Measurements from ENCODE around the gene BEND2. TPM values are rescaled to one million over a fixed set of nuclear protein-coding genes. Genes with fewer than 3 reads are reported as not detected.
"Not testable (repeated sequence)": the region's sequence is repeated elsewhere in the genome, so short reads cannot be mapped to it uniquely, and the experiment has no call there.

Gene BEND2
- total RNA-seq = not detected

DNA sequence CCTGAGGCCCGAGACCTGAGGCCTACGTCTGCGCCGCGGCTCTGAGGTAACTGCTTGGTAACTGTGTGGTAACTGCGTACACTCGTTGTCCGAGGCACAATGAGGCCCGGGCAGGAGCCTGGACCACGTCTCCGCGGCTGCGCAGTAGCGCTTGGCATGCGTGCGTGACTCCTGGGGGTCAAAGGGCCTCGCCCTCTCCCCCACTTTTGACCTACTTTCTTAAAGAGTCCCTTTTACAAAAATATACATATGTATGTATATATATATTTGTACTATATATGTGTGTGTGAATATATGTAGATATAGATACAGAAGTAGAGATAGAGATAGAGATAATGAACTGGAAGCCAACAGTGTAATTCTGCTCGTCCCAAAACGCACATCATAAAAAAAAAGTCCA, at the start of gene BEND2:
Gene BEND2, minus strand, starts transcription at position 101 of the 400 bp plus-strand sequence. CDS start 136 bp downstream, outside the sequence.
- DNase-seq (ENCODE audit: low spot score) (no peak), ATAC-seq (no peak)

DNA sequence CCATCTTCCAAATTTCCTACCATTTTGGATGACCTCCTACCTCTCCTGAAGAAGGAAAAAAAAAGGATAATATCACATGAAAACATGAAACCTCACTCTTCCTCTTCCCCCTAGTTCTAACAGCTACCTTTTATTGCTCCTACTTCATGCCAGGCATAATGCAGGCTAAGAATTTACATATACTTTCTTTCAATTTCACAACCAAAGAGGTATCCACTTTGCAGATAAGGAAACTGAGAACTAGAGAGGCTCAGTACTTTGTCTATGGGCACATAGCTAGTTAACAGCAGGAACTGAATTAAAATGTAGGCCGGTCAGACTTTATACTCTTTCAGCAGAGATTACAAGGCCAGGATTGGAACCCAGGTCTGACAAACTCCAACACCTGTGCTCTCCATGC, 34.4 kb upstream of the BEND2 start:
- no peak for DNase-seq (ENCODE audit: low spot score)
- no peak for ATAC-seq

DNA sequence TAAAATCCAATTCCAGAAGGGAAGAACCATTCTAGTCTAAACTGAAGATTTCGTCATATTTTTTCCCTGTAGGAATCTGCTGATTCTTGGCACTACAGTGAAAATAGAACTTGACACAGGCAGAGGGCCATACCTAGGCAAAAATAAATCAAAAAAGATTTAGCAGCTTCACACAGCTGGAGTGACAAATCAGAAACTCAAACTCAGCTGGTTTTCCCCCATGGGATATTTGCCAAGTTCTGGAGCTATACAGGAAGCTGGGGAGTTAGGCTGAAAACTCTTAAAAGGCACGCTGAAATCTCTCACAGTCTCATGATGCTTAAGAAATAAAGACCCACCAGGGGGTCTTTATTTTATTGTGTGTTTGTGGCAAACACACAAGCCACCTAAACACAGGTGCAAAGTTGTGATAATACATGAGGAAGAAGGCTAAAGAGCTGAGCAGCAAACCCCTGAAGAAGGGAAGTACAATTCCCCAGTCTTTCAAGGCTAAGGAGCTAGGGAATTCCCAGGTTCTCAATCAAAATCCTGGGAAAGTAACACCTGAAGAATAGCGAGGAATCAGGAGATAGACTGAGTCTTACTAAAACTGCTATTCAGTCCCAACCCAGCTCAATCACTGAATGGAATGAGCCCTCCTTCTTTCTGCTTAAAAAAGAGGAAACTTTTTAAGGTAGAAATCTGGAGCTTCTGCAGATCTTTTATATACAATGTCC, 32.1 kb upstream of the BEND2 start:
- DNase-seq (ENCODE audit: low spot score) (no peak), ATAC-seq (no peak)

DNA sequence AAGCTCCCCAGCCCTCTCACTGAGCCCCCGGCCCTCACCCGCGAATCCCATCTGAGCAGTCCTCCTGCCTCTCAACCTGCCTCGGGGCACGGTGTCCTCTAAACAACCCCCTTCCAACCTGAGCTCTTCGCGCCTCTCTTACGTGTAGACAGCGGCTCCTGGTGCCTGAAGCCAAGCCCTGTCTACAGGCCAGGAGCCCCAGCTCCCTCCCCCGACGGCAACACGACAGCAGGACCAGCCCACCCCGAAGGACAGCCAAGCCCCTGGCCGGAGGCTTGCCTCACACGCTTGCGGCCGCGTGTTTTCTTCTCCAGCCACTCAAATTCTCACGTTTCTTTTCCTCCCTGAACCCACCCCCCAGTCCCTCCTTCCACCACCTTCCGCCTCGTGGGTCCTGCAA, 9.0 kb upstream of the BEND2 start:
- DNase-seq (ENCODE audit: low spot score); ATAC-seq: not testable (repeated sequence)

DNA sequence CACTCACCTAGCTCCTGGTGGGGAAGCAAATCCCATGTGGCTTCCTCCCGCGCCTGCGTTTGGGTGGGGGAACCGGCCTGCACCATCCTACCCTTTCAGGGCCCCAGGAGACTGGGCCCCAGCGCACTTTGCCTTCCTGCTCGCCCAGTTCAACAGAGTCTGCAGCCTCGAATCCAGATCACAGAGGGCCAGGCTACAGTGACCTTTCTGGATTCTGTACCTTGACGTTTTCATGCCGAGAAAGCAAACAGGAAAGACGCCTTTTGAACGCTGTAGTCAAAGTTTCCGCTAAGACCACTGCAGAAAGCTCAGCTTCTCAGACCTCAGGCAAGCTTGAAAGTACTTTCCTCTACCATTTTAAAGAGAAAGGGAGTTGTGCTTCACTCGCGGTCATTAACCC, 7.4 kb upstream of the BEND2 start:
- DNase-seq (ENCODE audit: low spot score) (no peak), ATAC-seq (no peak)

DNA sequence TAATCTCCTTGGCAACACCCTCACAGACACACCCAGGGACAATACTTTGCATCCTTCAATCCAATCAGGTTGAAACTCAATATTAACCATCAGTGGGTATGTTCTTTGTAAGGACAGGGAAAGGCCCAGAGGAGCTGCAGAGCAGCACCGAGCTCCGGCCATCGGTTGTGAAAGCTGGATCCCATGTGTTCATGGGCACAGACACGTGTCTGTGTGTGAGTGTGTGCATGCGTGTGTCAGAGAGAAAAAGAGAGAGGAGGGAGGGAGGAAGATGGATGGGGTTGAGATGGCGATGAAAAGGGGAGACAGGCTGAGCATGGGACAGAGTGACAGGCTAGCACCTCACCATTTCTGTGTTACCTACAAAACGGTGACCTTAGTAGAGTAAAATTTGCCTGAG, 6.8 kb upstream of the BEND2 start:
- DNase-seq (ENCODE audit: low spot score) = no peak

DNA sequence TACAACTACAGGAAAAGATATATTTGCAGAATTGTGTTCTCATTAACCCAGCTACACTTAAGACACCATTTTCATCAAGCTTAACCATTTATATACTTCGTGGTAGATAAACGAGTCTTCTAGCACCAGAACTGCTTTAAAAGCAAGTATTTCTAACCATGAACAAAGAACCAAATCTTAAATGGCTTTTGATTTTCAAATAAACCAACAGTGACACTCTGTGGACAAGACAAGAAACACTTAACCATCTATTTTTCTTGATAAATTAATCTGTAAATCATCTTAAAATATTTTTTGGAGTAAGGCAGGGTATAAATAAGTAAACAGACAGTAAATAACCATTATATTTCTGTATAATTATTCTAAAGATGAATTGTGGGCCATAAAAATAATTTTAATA, 10.2 kb downstream of the BEND2 start:
- ATAC-seq (no peak), DNase-seq (ENCODE audit: low spot score) (no peak)

More for the DNA sequence above, 6.8 kb upstream of the BEND2 start:
- no peak for ATAC-seq

DNA sequence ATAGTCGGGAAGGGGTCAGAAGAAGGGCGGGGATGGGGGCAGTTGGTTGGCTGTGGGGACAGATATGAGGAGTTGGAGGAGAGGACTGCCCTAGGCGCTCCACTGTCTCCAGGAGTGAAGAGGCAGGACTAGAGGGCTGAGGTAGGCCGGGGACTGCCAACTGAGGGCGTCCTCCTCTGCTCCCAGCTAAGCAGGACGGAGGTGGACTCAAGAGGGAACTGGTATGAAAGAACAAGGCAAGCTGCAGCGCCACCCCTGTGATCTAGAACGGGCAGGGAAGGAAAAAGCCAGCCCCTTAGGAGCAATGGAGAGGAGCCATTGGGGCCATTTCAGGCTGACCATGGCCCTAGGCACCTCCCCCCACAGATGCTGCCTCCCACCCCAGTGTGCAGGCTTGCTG, 14.0 kb downstream of the BEND2 start:
- no peak for DNase-seq (ENCODE audit: low spot score)
- ATAC-seq = no peak

DNA sequence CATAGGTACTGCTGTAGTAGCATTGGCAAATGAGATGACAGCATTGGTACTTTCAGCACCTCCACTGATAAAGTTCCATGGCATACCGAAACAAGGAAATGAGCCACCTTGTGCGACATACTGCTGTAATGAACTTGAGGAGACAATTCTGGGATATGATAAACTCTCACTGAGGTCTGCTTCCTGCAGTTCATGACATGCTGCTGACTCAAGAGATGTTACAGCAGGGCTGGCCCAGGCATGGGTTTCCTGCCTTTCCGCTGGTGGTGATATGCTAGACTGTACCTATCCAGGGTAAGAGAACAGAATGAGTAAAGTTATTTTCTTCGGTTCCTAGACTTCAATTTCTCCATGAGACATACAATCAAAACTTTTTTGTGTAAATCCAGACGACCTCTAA, 17.1 kb downstream of the BEND2 start:
- ATAC-seq (no peak), DNase-seq (ENCODE audit: low spot score) (no peak)

DNA sequence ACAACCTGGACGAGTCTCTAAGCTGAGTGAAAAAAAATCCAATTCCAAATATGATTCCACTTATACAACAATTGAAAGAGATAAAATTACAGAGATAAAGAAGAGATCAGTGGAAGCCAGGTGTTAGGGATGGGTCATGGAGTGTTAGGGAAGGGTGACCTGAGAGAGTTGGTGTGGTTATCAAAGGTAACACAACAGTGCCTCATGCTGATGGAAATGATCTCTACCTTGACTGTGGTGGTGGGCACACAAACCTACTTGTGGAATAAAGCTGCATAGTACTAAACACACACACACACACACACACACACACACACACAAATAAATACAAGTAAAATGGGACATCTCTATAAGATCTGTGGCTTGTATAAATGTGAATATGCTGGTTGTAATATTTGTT, 26.0 kb downstream of the BEND2 start:
- no peak for DNase-seq (ENCODE audit: low spot score)
- no peak for ATAC-seq

DNA sequence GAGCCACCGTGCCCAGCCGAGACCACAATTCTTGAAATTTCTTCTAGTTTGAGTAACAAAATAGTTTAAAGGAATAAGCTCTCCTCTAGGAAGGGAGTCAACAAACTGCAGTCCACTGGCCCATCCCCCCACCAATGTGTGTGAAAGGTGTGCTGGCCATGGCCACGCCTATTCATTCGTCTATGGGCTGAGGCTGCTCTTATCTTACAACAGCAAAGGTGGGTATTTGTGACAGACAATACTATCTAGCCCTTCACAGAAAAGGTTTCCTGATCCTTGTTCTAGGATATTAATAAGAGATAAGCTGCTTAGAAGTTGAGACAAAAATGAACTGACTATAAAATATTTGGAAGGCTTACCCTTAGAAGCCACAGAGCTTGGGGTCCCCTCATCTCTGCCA, 41.2 kb downstream of the BEND2 start:
- ATAC-seq (no peak), DNase-seq (ENCODE audit: low spot score) (no peak)

DNA sequence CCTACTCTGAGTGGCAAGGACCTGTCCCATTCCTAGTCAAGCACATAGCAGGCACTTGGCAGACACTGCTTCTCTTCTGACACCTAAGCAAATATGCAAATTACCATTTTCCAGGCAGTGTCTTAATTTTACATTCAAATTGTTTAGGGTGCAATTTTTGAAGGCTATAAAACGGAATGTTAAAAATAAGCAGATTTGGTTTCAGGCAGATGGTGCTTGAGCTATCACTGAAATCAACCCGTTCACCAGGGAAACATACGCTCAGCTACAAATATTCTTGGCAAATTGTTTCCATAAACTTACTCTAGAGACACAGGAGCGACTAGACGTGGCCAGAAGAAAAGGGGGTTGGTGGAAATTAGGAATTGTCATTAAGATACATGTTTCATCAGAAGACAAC, 45.7 kb downstream of the BEND2 start:
- DNase-seq (ENCODE audit: low spot score) (no peak), ATAC-seq (no peak)

DNA sequence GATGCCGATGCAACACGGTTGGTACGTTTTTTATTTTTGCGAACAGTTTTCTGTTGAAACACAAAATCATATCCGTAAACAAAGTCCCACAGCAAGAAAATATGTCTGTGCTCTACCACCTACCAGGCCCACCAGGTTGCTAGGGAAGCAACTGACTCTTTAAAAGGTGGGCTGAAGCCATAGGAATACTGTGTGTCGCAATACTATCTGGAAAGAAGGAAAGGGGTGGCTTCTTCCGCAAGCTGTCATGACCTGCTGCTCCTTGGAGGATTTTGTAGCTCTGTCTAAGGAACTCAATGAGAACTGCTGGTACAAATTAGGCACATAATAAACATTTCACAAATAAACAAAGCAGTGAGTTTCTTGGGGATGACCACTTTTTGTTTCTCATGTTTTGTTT, 46.5 kb downstream of the BEND2 start:
- DNase-seq (ENCODE audit: low spot score) (no peak), ATAC-seq (no peak)

DNA sequence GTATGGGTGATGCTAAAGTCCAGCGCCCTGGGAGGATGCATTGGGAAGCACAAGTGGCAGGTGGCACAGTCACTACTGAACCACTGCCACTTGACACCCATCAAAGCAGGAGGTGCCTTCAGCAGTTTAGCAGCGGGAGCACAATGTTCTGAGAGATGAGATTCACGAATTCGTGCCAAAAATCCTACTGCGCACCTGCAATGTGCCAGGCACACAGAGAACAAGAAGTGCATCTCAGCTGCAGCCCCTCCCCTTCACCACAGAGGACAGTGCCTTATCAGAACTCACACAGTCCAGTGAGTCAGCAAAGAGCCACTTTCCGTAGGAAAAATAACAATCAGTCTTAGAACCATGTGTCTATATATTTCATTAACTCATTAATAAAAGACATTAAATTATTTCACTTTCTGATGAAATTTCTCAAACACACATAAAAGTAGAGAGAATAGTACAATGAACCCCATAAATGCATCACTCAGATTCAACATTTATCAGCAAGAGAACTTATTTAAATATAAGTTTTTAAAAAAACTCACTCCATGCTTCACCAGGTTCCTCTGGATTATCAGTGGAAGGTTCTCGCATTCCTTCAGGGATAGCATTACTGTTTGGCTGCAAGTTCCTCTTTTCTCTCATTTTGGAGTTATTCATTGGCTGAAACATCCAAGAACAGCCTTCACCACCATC, 47.0 kb downstream of the BEND2 start:
- ATAC-seq (no peak), DNase-seq (ENCODE audit: low spot score) (no peak)

DNA sequence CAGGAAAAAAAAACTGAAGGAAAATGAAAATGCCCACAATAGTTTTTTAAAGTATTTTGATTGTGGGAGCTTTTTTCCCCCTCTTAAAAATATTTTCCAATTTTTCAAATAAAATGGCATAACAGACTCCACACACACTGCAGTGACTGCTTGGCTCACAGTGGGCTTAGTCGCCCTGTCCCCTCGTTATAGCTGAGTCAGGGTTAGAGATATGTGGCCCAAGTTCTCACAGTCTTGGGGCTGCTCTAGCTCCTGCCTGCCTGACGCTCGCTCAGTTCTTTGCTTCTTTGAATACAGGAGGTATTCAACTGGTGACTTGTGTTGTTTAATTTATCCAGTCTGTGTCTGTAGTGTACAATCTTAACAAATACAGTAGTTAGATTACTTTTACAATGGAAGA, 47.7 kb downstream of the BEND2 start:
- DNase-seq (ENCODE audit: low spot score) = no peak
- no peak for ATAC-seq

DNA sequence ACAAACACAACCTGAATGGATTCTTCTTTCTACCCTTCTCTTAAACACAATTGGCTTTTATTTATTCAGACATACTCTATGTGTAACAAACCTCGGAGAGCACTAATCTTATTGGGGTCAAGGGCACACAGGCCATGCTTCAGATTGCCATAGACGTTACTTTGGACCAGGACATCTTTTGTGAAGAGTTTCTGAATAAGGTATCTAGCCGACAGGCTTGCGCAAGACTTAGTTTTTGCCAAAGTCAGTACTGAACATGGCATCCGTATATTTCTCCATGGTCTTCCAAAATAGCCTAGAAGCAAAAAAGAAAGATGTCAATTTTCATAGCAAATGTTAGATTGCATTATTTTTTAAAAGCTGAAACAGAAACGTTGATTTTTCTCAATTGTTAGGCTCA, 49.8 kb downstream of the BEND2 start:
- no peak for DNase-seq (ENCODE audit: low spot score)
- no peak for ATAC-seq

DNA sequence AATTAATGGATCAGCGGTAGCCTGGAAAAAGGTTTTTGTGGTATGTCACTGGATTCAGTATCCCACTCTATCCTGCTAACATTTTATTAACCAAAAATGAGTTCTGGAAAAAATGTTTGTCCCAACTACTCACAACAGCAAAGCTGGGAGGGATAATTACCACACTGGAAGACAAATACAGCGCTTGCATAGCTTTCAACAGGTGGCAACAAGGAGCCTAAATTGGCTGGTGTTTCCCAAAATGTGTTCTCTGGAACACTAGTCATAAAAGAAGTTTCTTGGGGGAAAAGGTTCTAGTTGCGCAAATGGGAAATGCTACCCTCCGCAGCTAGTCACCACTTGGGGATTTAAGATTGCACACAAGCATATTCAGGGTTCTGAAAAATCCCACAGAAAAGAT, 54.6 kb downstream of the BEND2 start:
- DNase-seq (ENCODE audit: low spot score) = no peak
- ATAC-seq = no peak

DNA sequence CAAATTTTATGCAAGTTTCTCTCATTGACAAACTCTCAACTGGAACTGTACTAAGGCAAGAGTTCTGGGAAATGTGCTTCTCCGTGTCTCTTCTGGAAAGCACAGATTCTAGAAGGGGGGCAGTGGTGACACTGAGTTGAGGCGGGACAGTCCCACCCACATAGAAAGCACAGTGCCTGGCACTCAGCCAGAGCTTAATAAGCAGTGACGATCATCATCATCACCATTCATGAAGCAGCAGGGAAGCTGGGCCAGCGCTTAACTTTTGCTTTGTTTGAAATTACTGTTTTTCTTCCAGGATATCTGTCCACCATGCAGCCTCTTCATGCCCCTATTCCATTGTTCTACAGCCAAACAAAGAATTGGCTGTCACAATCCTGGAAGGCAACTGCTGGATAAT, 60.3 kb downstream of the BEND2 start:
- DNase-seq (ENCODE audit: low spot score) (no peak), ATAC-seq (no peak)

DNA sequence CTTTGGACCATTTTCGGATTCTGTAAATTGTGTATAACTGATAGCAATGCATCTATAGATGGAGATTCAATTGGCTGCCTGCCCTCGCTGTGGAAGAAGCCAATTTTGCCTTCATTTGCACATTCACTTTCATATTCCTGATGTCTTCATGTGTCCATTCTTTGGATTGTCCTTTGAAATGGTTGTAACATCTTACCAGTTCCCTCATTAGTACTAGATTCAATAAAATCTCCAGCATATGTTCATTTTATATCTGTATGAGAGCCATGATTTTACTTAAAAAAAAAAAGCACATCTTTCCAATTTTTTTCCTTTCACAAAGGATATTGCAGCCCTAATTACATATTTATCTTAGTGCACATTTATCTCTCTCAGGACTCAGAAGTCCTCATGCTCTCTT, 61.7 kb downstream of the BEND2 start:
- ATAC-seq (no peak), DNase-seq (ENCODE audit: low spot score) (no peak)

DNA sequence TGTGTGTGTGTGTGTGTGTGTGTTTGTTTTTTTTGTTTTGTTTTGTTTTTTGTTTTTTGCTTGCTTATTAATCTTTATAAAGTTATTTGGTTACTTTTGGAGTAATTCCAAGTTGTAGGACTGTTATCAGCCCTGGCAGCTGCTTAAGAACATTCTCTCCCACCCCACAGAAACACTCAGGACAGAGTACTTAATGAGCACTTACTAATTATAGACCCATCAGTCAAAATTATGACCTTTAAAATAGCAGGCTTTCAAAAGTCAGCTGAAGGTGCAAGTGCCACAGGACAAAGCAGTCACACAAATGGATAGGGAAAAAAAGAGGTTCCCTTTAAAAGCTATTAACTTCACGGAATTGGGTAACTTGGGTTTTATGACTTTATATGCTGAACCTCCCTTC, 69.0 kb downstream of the BEND2 start:
- ATAC-seq = no peak
- DNase-seq (ENCODE audit: low spot score) = no peak

DNA sequence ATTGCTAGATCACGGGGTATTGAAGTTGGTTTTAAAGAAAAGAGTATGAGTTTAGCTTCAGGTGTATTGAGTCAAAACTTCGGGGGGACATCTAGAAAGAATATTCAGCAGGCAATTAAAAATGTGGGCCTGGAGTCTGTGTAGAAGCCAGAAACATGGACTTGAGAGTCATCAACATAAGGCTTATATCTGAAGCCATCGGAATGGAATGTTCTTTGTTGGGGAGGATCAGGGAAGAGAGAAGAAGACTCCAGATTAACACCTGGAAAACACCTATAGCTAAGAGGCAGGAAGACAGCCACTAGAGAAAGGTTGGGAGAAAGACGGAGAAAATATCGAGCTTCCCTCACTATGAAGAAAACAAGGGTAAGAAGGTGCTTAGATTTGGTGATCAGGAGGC, 69.5 kb downstream of the BEND2 start:
- DNase-seq (ENCODE audit: low spot score) (no peak), ATAC-seq (no peak)

DNA sequence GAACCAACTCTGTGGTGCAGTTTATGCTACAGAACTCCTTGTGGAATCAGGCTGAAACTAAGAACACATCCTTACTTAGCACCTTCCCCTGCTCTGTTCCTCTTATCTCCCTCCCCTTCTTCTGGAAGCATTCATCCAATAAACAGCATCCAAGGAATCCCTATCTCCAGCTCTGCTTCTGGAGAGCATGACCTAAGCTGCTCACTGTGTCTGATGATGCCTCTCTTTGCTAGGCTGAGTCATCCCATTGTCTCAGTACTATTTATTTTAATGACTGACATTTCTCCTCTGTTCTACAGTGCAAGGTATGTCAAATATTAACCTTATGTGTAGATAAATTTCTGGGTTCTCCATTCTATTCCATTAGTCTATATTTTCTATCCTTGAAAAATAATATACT, 71.2 kb downstream of the BEND2 start:
- no peak for DNase-seq (ENCODE audit: low spot score)

DNA sequence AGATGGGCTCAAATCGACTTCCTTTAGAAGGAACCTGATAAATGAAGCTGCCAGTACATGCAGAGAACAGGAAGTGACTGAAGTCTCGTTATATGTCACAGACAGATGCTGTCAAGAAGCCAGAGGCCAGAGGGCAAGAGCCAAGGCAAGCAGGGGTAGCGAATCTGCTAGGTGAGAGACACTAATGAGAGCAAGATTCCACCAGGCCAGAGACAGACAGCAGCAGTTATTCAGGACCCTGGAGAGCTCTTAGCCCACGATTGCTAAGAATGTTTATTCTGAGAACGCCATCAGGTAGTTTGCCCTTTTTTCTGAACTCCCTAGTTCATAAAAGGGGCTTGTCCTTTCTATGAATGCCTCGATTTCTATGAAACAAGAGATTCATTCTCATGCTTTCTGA, 73.7 kb downstream of the BEND2 start:
- DNase-seq (ENCODE audit: low spot score) (no peak), ATAC-seq (peak; percentile 28)

More for the DNA sequence above, 71.2 kb downstream of the BEND2 start:
- ATAC-seq = no peak

Measured in left lobe of liver (tissue), 2 donors.